Stomach smooth muscle (tissue), 2 donors: ENCODE measurements around the gene LRRC10.

Experiments
- H3K27ac ChIP-seq: one replicate; pipeline ENCODE4 v1.7.0; 2013; ENCODE audit warnings: mild to moderate bottlenecking, low read length, inconsistent platforms
- H3K27me3 ChIP-seq, 2 donors: one replicate each; pipeline ENCODE4 v1.7.0; 2013; ENCODE audit warnings: low read length in 2 of 2; ENCODE audit not compliant: insufficient read depth in 2 of 2, control insufficient read depth in 1 of 2
- H3K36me3 ChIP-seq, 2 donors: one replicate each; pipeline ENCODE4 v1.7.0; 2013; ENCODE audit warnings: low read length in 2 of 2; ENCODE audit not compliant: control insufficient read depth in 2 of 2, insufficient read depth in 2 of 2
- H3K4me1 ChIP-seq: one replicate; pipeline ENCODE4 v1.7.0; 2013; ENCODE audit warnings: low read length; ENCODE audit not compliant: control insufficient read depth, insufficient read depth
- H3K4me3 ChIP-seq, 2 donors: one replicate each; pipeline ENCODE4 v1.7.0; 2013; ENCODE audit warnings: low read length in 2 of 2
- H3K9ac ChIP-seq, 2 donors: one replicate each; pipeline ENCODE4 v1.7.0; 2013; ENCODE audit warnings: low read length in 2 of 2, mild to moderate bottlenecking in 1 of 2
- H3K9me3 ChIP-seq, 2 donors: one replicate each; pipeline ENCODE4 v1.7.0; 2013; ENCODE audit warnings: low read length in 2 of 2; ENCODE audit not compliant: control insufficient read depth in 2 of 2
- donor health status: healthy.
- donor health status: Pancreatic carcinoma.

LRRC10 gene, protein sequence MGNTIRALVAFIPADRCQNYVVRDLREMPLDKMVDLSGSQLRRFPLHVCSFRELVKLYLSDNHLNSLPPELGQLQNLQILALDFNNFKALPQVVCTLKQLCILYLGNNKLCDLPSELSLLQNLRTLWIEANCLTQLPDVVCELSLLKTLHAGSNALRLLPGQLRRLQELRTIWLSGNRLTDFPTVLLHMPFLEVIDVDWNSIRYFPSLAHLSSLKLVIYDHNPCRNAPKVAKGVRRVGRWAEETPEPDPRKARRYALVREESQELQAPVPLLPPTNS

DNA sequence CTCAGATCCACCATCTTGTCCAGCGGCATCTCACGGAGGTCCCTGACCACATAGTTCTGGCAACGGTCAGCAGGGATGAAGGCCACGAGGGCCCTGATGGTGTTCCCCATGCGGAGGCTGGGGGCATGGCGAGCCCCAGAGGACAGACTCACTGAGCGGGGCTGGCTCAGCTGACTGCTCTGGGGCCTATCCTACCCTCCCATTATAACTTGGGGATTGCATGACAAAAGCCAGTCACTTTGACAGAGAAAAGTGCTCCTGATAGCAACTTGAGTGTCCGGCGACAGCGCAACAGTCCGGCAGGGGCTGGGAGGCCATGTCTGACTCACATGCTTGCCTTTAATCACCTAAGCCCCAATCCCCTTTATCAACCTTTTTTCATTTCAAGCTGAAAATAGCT is at the start of gene LRRC10:
LRRC10 (minus strand) TSS at position 179 of the 400 bp plus-strand sequence; CDS start at position 110, 69 bp downstream.
- Histone ChIP-seq H3K27ac (no peak within 1 kb of the TSS), H3K9ac (no peak within 1 kb of the TSS), H3K9me3 (no peaks in the 10 kb centered on the region), H3K4me3 (no peak within 1 kb of the TSS), H3K27me3 (no peaks in the 10 kb centered on the region), H3K36me3 (no peaks in the 10 kb centered on the region), H3K4me1 (no peaks in the 10 kb centered on the region)

DNA sequence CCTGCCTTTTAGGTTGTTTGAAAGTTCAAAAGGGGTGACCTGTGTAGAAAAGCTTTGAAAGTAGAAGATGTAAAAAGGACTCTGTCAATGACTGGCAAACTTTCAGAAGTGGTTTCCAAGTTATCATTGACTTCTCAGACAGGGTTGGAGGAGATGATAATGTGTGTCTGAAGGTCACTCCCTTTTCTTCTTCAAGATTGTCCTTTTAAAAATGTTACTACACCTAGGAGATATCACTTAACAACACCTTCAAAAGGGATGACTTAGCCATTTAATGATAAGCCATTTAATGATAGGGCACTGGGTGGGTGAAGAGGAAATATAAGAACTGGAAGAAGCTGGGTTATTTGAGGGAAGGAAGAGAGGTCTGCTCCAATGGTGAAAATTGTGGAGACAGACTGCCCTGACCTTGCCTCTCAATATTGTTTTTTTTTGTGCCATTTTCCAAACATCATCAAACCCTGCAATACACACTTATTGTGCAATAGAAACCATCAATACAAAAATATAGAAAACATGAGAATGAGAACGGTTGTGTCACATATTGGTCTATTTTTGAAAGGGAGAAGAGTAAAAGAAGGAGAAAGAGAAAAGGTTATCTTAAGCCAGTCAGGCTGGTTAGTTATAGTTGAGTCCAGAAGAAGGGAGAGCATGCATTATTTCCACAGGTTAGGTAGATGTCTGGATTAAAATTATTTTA is 49.6 kb upstream of the LRRC10 start:
- no peaks in the 10 kb centered on the region for H3K27me3 ChIP-seq
- peaks cover 7% of the 10 kb centered on the region for H3K4me1 ChIP-seq
- no peak overlapping the region for H3K9ac ChIP-seq
- H3K27ac ChIP-seq = no peak overlapping the region
- H3K4me3 ChIP-seq = no peak overlapping the region
- no peaks in the 10 kb centered on the region for H3K9me3 ChIP-seq
- no peaks in the 10 kb centered on the region for H3K36me3 ChIP-seq

DNA sequence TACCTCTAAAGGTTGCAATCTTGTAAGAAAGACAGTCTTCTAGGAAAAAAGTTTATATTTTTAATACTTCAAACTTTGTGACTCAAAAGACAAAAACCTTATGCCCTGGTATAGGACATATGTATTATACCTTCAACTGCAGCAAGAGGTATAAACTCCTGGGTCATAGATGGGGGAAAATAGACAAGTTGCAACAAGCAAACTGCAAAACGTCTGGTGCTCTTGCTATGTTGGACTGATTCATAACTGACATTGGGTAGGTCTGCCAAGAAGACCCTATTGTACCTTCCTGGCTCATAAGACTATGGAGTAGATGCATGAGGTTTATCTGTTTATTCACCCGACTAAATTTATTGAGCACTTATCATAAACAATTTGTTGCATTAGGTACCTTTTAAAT is 47.5 kb upstream of the LRRC10 start:
- Histone ChIP-seq H3K36me3 (no peaks in the 10 kb centered on the region), H3K4me3 (no peak overlapping the region), H3K9ac (no peak overlapping the region), H3K4me1 (peaks cover 7% of the 10 kb centered on the region), H3K27me3 (no peaks in the 10 kb centered on the region), H3K27ac (no peak overlapping the region), H3K9me3 (no peaks in the 10 kb centered on the region)

DNA sequence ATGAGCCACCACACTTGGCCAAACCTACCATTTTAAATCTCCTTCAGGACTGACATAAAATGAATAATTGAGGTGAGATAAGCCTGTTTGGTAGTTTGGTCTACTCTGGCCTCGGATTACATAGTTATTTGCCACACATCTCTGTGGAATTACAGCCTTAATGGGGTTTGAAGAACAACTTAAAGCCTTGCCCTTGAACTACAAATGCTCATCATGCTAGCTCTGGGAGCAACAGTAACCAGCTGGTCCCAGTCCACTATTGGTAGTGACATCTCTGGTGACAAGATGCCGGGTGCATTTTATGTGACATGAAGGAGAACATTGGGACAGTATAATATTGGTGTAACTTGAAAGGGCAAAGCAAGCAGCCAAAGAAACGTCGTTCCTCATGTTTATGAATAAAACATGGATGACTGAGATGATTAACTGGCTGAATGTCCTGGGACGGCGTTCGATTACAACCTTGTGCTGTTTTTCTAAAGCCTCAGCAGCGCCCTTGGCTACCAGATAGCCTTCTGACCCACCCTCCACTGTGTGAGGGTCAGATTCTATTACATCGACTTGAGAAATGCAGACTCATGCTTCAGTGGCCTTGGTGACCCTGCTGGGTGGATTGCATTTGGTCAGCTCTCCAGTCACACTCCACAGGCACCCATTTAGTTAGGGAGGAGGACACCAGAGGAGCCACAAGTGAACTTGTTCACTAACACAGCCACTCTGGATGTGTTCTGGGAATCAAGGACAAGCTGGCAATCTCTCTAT is 46.9 kb upstream of the LRRC10 start:
- no peak overlapping the region for H3K9ac ChIP-seq
- H3K27ac ChIP-seq = no peak overlapping the region
- no peaks in the 10 kb centered on the region for H3K27me3 ChIP-seq
- peaks cover 7% of the 10 kb centered on the region for H3K4me1 ChIP-seq
- no peaks in the 10 kb centered on the region for H3K9me3 ChIP-seq
- H3K4me3 ChIP-seq = no peak overlapping the region
- H3K36me3 ChIP-seq = no peaks in the 10 kb centered on the region

DNA sequence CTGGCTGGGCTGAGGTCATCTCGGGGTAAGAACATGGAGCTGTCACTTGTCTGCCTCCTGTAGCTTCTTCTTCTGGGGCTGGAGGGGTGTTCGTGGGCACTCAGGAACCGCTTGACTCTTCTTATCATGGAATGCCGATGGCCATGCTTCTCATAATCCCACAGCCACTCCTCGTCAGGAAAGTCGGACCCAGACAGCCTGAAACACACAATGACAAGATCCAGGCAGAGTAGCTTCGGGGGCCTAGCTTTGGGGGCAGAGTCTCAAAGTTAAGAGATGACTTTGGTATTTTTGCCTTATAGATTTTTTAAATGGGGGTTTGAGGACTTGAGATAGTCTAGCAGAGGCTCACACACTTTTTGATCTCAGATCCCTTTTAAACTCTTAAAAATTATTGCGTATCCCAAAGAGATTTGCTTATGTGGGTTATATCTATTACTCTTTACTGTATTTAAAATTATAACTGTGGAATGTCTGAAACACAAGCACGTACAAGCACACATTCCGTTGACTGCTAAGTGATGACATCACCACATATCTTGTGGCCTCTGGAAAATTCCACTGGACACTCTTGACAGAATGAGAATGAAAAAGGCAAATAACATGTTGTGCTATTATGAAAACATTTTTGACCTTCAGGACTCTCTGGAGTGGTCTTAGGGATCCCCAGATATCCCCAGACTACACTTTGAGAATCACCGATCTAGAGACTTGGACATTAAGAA is 45.1 kb upstream of the LRRC10 start:
- H3K27me3 ChIP-seq = no peaks in the 10 kb centered on the region
- H3K9me3 ChIP-seq = no peaks in the 10 kb centered on the region
- H3K4me1 ChIP-seq = peaks cover 7% of the 10 kb centered on the region
- H3K9ac ChIP-seq = no peak overlapping the region
- no peak overlapping the region for H3K27ac ChIP-seq
- H3K4me3 ChIP-seq = no peak overlapping the region
- H3K36me3 ChIP-seq = no peaks in the 10 kb centered on the region

DNA sequence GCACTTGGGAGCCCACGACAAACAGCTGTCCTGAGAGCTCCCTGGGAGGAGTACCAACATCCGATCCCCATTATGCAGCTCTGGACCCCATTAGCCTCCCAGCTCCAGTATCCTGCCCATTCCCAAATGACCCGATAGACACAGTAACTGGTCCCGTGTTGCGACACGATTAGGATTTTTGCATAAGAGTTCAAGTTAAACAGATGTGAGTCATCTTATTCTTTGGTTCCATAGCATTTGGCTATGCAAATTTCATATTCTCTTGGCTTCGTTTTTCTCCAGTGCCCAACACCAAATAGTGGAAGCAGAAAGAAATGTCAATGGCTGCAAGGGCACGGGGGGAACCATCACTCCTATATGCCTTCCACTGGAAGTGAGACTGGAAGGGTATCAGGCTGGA is 43.0 kb upstream of the LRRC10 start:
- Histone ChIP-seq H3K9me3 (no peaks in the 10 kb centered on the region), H3K27ac (no peak overlapping the region), H3K4me1 (peaks cover 7% of the 10 kb centered on the region), H3K36me3 (no peaks in the 10 kb centered on the region), H3K4me3 (no peak overlapping the region), H3K9ac (no peak overlapping the region), H3K27me3 (no peaks in the 10 kb centered on the region)

DNA sequence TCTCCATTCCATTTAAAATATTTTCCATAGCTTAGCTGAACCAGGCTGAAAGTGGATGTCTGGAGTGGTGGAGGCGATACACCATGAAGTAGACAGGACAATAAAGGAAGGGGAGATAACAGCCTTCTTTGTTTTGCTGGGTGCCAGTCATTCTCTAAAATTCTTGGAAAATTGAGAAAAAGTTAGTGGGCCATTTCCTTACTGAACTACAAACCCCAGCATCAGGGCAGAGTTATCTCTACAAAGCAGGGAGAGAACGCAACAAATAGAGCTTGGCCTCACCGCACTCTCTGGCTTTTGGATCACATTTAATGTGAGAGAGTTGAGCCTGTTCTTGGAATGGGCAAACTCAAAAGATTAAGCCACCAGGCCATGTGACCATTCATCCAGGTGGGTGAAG is 41.2 kb upstream of the LRRC10 start:
- H3K27me3 ChIP-seq = no peaks in the 10 kb centered on the region
- no peak overlapping the region for H3K27ac ChIP-seq
- H3K9me3 ChIP-seq = no peaks in the 10 kb centered on the region
- no peak overlapping the region for H3K9ac ChIP-seq
- H3K4me3 ChIP-seq = no peak overlapping the region
- peaks cover 7% of the 10 kb centered on the region for H3K4me1 ChIP-seq
- no peaks in the 10 kb centered on the region for H3K36me3 ChIP-seq

DNA sequence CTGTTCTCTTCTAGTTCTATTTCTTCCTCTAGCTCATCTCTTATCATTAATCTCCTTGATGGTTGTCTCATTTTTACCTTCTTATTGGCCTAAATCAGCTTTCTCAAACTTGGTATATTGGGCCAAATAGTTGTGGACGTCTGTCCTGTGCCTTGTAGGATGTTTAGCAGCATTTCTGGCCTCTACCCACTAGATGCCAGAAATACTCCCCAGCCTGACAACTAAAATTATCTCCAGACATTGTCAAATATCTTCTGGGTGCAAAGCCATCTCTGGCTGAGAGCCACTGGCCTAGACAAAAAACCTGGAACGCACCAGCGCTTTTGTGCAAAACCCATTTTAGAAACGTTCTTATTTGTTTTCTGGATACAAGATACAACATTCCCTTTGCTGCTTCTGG is 38.8 kb upstream of the LRRC10 start:
- Histone ChIP-seq H3K9ac (no peak overlapping the region), H3K36me3 (no peaks in the 10 kb centered on the region), H3K27me3 (no peaks in the 10 kb centered on the region), H3K27ac (no peak overlapping the region), H3K9me3 (no peaks in the 10 kb centered on the region), H3K4me1 (no peaks in the 10 kb centered on the region), H3K4me3 (no peak overlapping the region)

DNA sequence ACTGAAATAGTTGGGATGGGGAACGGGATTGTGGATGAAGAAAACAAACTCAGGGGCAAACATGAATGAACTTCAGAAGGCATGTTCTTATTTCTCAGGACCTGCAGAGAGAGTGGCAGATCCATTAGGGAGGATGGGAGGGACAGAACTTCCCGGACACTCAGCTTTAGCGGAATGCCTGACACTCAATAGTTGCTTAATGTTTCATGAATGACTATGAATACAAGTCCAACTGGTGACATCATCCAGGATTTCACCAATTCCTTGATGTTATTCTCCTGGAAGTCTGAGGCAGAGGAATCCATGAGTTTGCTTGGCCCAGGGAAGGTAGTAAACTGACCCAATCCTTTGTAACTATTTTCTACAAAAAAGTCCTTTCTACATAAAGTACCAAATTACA is 37.8 kb upstream of the LRRC10 start:
- no peaks in the 10 kb centered on the region for H3K9me3 ChIP-seq
- no peak overlapping the region for H3K9ac ChIP-seq
- no peaks in the 10 kb centered on the region for H3K36me3 ChIP-seq
- H3K27ac ChIP-seq = no peak overlapping the region
- no peaks in the 10 kb centered on the region for H3K4me1 ChIP-seq
- no peaks in the 10 kb centered on the region for H3K27me3 ChIP-seq
- no peak overlapping the region for H3K4me3 ChIP-seq

DNA sequence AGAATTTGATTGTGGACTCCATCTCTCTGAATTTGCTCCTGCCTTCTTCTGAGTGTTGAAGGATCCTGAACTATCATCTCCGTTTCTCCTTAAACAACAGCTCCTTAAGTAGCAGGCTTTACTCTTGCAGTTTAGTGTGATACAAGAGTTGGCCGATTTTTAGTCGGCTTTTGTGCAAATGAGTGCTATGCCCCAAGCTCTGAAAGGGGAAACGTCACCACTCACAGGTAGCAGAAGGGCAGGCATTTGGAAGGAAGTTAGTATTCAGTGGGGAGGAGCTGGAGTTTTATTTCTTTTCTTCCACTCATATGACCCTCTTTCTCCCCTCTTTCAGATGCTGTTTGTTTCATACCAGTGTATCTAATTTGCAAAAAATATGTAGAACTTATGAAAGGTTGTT is 36.5 kb upstream of the LRRC10 start:
- no peaks in the 10 kb centered on the region for H3K36me3 ChIP-seq
- H3K27me3 ChIP-seq = no peaks in the 10 kb centered on the region
- no peaks in the 10 kb centered on the region for H3K9me3 ChIP-seq
- no peak overlapping the region for H3K4me3 ChIP-seq
- no peak overlapping the region for H3K27ac ChIP-seq
- no peaks in the 10 kb centered on the region for H3K4me1 ChIP-seq
- H3K9ac ChIP-seq = no peak overlapping the region
